Stimulated activated naive CD8-positive, alpha-beta T cell treated with anti-CD3 and anti-CD28 coated beads, Interleukin-15, amount 100 ng/mL, for 72 hours (primary cell): ENCODE results near the gene USP48.
"Not testable (repeated sequence)": the region's sequence is repeated elsewhere in the genome, so short reads cannot be mapped to it uniquely, and the experiment has no call there.

Experiments used
- ATAC-seq: fragments of 150-1000 bp; cut with Tn5 transposase; 2 replicates; pipeline ENCODE4 v1.10.0; 2021; ENCODE audit warnings: mild to moderate bottlenecking, moderate library complexity
- DNase-seq, 2 donors: peaks; one replicate each; pipeline ENCODE4 v3.0.0; 2021 to 2022
- H3K27ac Mint-ChIP-seq, 2 donors: one replicate each; pipeline ENCODE4 v1.8.0; 2022; ENCODE audit warnings: mild to moderate bottlenecking in 2 of 2, mixed read lengths in 2 of 2, moderate library complexity in 2 of 2
- H3K27me3 Mint-ChIP-seq: one replicate; pipeline ENCODE4 v1.8.0; 2022; ENCODE audit warnings: mixed read lengths
- H3K4me1 Mint-ChIP-seq: one replicate; pipeline ENCODE4 v1.8.0; 2022; ENCODE audit warnings: mild to moderate bottlenecking, mixed read lengths
- H3K4me3 Mint-ChIP-seq, 2 donors: one replicate each; pipeline ENCODE4 v1.8.0; 2022; ENCODE audit warnings: mild to moderate bottlenecking in 2 of 2, mixed read lengths in 2 of 2, moderate library complexity in 1 of 2
- H3K9me3 Mint-ChIP-seq, 2 donors: one replicate each; pipeline ENCODE4 v1.8.0; 2022; ENCODE audit warnings: mixed read lengths in 2 of 2

USP48 gene

DNA sequence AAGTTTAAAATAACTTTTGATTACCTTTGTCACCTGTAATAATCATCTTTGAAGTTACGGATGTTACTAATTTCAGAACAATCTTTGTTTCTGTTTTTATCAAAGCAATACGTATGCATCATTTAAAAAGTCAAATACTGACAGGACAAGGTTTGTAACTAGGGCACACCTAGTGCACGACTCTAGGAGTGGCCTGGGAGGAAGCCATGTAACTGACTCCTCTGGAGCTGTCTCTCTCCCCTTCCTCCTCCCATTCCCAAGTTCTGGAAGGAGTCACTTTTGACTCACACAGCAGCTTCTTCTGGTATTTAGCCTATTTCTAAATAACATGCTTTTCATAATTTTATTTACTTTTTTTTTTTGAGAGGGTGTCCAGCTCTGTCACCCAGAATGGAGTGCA lies 102.0 kb downstream of the USP48 start:
- Mint-ChIP-seq H3K4me3 (no peak overlapping the region), H3K27ac (peak overlapping the region in 1 of 2 donors; percentile 93), H3K27me3 (no peaks in the 10 kb centered on the region), H3K4me1 (no peaks in the 10 kb centered on the region), H3K9me3 (no peaks in the 10 kb centered on the region)
- ATAC-seq (no peak), DNase-seq (no peak)

DNA sequence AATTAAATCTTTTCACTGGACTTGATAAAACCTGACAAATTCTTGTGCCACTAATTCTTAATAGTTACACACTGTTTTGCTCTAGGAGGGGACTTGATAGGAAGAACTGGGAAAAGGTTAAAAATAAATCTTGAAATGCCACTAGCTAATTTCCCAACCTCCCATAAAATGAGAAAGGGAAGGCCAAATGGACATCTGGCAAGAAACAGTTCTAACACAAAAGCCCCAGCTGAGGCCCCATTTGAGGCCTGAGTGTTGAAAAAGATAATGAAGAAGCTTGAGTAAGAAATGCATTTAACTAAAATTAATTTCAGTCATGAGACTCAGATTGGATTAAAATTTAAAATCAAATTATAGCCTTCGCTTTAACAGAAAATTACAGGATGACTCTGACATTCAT lies 102.6 kb downstream of the USP48 start:
- no peaks in the 10 kb centered on the region for H3K27me3 Mint-ChIP-seq
- no peak overlapping the region for H3K27ac Mint-ChIP-seq
- no peak overlapping the region for H3K4me3 Mint-ChIP-seq
- DNase-seq (no peak), ATAC-seq (no peak)
- no peaks in the 10 kb centered on the region for H3K9me3 Mint-ChIP-seq
- no peaks in the 10 kb centered on the region for H3K4me1 Mint-ChIP-seq

DNA sequence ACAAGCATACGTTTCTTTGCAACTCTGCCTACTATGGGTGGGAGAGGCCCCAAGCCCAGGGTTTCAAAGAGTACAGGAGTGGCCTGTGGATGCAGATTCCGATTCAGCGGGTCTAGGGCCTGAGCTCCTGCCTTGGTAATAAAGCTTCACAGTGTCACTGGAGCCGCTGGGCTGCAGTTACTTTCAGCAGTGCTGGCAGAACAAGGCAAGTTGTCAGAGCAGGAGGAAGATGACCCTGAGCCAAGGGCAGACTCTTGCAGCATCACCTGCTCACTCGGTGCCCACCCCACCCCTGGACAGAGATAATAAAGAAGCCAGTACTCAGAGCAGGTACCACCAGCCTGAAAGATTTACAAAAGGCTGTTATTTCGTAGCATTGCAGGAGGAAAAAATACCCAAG lies 105.8 kb downstream of the USP48 start:
- no peak for ATAC-seq
- Mint-ChIP-seq H3K27ac (no peak overlapping the region), H3K9me3 (no peaks in the 10 kb centered on the region), H3K4me1 (no peaks in the 10 kb centered on the region), H3K27me3 (no peaks in the 10 kb centered on the region), H3K4me3 (no peak overlapping the region)
- no peak for DNase-seq

DNA sequence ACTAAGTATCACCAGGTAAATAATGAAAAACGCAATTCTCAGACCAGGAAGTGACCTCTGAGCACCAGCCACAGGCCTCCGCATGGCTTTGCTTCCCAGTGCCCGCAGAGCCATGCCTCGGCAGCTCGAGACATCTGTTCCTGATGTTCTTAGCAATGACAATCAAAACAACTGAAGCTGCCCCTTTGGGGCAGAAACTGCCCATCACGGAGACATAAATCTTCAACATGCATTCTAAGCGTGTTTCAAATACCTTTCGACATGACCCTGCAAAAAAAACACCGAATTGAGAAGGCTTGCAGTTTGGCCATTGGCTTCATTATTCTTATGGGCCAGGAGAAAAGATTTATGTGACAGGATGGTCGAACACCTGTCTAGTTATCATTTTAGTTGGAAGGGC lies 108.0 kb downstream of the USP48 start:
- ATAC-seq, result no peak
- Mint-ChIP-seq H3K27ac (no peak overlapping the region), H3K4me1 (peaks cover 9% of the 10 kb centered on the region), H3K27me3 (peaks cover 3% of the 10 kb centered on the region), H3K4me3 (no peak overlapping the region), H3K9me3 (no peaks in the 10 kb centered on the region)
- no peak for DNase-seq

DNA sequence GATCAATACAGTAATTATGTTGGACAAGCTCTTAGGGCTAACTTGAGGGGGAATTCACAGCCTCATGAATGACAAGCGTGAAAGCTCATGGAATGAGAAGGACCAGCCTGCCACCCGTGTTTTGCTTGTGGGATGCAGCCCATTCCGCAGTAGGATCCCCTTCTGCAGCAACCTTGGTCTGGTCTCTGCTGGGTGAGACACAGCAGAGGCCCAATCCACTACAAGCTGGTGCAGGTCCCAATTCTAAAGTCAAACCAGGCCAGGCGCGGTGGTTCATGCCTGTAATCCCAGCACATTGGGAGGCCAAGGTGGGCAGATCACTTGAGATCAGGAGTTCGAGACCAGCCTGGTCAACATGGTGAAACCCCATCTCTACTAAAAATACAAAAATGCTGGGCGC lies 109.1 kb downstream of the USP48 start:
- peaks cover 18% of the 10 kb centered on the region for H3K4me1 Mint-ChIP-seq
- ATAC-seq, DNase-seq, H3K4me3 Mint-ChIP-seq, H3K9me3 Mint-ChIP-seq, H3K27me3 Mint-ChIP-seq: not testable (repeated sequence)
- peak overlapping the region in 1 of 2 donors; percentile 80 for H3K27ac Mint-ChIP-seq

DNA sequence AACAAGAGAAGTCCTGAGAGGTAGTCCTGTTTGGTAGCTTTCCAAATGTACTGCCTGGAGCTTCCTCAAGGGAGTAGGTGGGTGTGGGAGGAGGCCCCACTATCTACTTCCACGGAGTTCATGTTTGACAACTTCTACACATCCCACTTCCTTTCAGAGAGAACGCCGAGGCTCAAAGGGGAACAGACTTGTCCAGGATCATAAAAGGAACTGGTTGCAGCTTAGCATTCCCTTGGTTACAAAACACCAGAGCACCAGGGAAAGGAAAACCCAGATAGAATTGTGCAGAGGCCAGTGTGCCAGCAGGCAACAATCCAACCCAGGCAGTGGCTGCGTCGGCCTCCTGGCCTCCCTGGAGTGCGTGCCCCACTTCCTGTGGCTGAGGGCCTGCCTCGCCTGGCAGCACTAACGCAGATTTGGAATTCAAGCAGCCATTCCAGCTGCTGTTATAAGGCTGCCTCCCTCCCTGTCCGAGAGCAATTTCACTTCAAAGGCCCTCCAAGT lies 109.6 kb downstream of the USP48 start:
- DNase-seq (no peak), ATAC-seq (no peak)
- H3K4me1 Mint-ChIP-seq, result peaks cover 23% of the 10 kb centered on the region
- H3K27me3 Mint-ChIP-seq, result peaks cover 15% of the 10 kb centered on the region
- H3K4me3 Mint-ChIP-seq, result no peak overlapping the region
- H3K27ac Mint-ChIP-seq, result no peak overlapping the region
- no peaks in the 10 kb centered on the region for H3K9me3 Mint-ChIP-seq

DNA sequence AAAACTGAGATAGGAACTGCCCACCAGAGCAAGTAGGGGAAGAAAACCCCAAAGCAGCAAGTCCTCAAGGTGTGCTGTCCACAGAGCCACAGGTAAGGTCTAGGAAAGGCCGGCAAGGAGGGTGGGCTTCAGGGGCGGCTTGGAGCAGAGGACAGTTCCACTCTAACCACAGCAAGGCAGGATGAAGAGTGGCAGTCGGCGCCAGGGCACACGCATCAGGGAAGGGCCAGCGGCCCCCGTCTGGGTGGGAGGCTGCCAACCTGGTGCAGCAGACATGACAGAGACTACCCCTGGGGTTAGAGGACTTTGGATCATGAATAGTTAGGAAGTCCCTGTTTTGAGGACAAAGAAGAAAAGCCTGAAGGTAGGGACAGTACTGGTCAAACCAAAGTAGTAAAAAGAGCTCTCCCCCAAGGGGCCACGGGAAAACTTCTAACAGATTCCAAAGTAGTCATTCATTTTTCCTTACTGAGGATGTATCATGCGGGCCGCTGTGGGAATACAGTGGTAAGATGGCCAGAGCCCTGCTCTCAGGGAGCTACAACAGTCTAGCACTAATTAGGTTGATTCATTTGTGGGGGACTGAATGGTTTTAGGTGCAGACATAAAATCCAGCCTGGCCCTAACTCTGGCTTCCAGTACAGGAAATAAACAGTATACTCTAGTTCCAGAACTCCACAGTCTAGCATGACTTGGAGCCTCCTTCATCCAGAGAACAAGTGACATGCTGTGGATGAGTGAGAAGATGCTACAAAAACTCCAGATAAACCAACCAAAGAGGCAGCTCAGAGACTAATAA lies 110.3 kb downstream of the USP48 start:
- peaks cover 30% of the 10 kb centered on the region for H3K4me1 Mint-ChIP-seq
- no peak overlapping the region for H3K27ac Mint-ChIP-seq
- H3K27me3 Mint-ChIP-seq, result peaks cover 21% of the 10 kb centered on the region
- ATAC-seq, result no peak
- no peak for DNase-seq
- no peak overlapping the region for H3K4me3 Mint-ChIP-seq
- H3K9me3 Mint-ChIP-seq, result no peaks in the 10 kb centered on the region

DNA sequence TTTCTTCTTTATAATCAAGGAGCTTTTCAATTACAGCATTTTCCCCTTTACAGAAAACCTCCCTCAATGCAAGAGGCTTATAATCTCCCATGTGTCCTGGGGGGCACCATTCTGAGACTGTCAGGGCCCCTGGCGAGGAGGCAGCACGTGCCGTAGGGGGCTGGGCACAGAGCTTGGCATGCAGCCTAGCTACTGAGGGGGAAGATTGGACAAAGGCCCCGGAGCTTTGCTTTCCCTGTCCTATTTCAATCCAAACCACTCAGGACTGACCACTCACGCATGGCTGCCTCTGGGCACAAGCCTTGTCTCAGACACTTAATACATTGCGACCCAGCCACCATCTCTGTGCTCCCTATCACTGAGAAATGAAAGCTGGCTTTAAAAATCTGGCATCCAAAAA lies 111.0 kb downstream of the USP48 start:
- Mint-ChIP-seq H3K4me1 (peaks cover 32% of the 10 kb centered on the region), H3K27ac (peak overlapping the region in 1 of 2 donors; percentile 10), H3K4me3 (no peak overlapping the region), H3K9me3 (no peaks in the 10 kb centered on the region), H3K27me3 (peaks cover 29% of the 10 kb centered on the region)
- DNase-seq (no peak), ATAC-seq (no peak)

DNA sequence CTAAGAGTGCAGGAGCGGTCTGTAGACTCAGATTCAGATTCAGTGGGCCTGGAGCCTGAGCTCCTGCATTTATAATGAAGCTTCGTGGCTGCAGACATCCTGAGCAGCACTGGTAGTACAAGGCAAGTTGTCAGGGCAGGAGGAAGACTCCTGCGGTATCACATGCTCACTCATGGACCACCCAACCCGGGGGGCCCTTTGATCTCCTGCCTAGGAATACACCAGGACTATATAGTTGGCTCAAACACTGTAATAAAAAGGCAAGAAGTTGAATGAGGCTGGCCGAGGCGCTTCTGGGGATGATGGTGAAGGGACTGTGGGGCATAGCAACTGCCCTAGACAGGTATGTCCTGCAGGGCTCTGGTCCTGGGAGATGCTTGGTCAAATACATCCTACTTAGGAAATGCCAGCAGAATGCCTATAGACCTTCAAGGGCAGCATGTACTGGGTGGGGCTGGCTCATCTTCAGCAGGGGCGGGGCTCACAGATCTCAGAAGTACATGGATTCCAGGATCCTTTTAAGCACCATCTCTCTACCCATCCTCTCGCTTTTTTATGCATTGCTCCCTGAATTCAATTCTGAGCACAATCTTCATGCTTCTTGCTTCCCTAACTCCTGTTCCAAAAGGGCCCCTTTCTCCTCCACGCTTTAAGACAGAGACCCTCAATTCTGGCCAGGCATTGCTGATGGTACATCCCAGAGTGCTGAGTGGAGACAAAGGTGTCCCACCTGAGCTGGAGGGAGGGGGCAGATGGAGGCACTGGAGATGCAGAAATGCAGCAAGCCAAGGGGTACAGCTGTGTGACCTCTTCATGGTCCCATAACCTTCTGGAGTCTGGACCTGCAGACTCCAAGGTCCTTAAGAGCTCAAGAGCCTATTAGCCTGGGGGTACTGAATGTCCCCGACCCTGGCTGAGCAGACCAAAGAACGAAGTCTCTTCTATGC lies 111.7 kb downstream of the USP48 start:
- peaks cover 36% of the 10 kb centered on the region for H3K27me3 Mint-ChIP-seq
- H3K9me3 Mint-ChIP-seq, result no peaks in the 10 kb centered on the region
- H3K4me3 Mint-ChIP-seq, result no peak overlapping the region
- H3K27ac Mint-ChIP-seq, result peak overlapping the region in 1 of 2 donors; percentile 19
- H3K4me1 Mint-ChIP-seq, result peaks cover 39% of the 10 kb centered on the region
- DNase-seq, result no peak
- ATAC-seq, result no peak

DNA sequence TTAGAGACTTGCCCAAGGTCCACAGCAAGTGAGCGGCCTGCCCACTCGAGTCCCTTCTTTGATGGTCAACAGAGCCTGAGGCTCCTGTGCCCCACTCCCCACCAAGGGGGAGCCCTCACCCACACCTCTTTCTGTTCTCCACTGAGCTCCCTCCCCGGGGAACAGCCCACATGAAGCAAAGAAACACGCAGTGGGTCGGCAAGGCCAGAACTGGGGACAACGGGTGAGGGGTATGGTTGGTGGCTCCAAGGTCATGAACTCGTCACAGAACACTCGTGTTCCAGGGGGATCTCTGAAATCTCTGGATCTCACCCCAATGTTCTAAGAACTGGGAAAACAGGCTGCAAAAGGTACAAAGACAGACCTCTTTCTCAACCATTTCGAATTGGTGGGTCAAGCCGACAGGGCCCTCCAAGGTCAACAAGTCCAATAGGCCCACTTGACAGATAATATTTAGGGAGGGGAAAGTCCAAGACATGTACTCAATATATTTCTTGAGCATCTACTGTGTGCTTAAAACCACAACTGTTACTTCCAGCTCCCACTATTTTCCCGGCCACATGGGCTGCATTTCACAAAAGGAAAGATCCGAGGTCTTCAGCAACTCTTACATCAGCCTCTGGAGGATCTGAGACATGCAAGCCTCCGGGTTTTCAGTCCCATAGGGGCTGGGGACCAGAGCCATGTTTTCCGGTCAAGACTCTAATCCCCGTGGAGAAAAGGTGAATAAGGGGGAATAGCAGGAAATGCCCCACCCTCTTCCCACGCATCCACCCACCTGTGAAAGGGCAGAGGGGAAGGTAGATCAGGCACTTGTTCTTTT lies 112.7 kb downstream of the USP48 start:
- Mint-ChIP-seq H3K4me1 (peaks cover 47% of the 10 kb centered on the region), H3K27ac (no peak overlapping the region), H3K4me3 (peak overlapping the region; percentile 21 to 62), H3K9me3 (no peaks in the 10 kb centered on the region), H3K27me3 (peaks cover 45% of the 10 kb centered on the region)
- no peak for ATAC-seq
- DNase-seq, result no peak

DNA sequence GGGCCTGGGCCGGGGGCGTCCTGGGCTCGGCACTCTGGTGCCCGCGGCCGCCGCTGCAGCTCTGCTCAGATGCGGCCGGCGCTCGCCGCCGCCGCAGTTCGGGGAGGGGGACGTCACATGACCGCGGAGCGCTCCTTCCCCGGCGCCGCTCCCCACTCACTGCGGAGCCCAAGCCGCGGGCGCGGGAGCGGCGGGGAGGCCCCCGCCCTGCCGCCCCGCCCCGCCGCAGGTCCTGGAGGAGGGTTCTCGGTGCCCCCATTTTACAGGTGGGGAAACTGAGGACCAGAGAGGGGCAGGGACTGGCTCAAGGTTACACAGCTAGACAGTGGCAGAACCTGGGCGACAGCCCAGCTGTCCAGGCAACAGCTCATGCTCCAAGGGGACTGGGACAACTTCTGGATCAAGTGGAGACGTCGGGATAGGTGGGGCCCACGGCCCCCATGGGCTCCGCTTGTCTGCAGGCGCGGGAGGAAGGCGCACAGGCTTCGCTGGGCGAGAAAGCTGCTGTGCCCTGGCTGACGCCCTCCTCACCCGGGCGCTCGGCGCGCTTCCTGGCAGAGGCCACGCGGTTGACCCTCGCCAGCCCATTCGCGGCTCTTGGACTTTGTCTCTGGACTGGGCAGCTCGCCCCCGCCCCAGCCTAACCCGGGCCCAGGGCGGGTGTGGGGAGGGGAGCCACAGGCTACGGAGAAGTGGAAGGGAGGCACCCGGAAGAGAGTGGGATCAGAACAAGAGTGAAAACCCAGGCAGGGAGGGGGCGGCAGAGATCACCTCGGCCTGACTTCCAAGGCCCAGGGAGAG lies 113.5 kb downstream of the USP48 start, which contains the start of gene RAP1GAP:
RAP1GAP (minus strand) TSS at position 100 of the 801 bp plus-strand sequence. CDS start 49,325 bp downstream, outside the sequence.
- peak within 1 kb of the TSS in 1 of 2 donors; percentile 95 for H3K27ac Mint-ChIP-seq
- H3K27me3 Mint-ChIP-seq, result peaks cover 54% of the 10 kb centered on the region
- H3K4me3 Mint-ChIP-seq, result peak within 1 kb of the TSS; percentile 62 to 79
- peaks cover 49% of the 10 kb centered on the region for H3K4me1 Mint-ChIP-seq
- no peaks in the 10 kb centered on the region for H3K9me3 Mint-ChIP-seq
- ATAC-seq (peak; percentile 65), DNase-seq (no peak)

DNA sequence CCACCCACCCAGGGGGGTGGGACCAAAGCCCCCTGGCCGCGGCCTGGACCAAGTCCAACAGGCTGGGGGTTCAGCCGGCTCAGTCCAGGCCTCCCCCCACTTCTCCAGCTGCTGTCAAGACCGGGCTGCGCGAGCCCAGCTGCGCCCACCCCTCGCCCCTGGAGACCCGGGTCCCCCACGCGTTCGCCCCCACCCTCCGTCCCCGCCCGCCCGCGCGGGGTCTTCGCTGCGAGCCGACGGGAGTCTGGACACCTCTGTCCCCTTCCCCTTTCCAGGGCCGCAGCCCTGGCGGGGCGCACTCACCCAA lies 114.0 kb downstream of the USP48 start:
- Mint-ChIP-seq H3K27ac (no peak overlapping the region), H3K4me3 (peak overlapping the region; percentile 62 to 79), H3K27me3 (peaks cover 59% of the 10 kb centered on the region), H3K9me3 (no peaks in the 10 kb centered on the region), H3K4me1 (peaks cover 55% of the 10 kb centered on the region)
- no peak for DNase-seq
- ATAC-seq, result peak; percentile 8

DNA sequence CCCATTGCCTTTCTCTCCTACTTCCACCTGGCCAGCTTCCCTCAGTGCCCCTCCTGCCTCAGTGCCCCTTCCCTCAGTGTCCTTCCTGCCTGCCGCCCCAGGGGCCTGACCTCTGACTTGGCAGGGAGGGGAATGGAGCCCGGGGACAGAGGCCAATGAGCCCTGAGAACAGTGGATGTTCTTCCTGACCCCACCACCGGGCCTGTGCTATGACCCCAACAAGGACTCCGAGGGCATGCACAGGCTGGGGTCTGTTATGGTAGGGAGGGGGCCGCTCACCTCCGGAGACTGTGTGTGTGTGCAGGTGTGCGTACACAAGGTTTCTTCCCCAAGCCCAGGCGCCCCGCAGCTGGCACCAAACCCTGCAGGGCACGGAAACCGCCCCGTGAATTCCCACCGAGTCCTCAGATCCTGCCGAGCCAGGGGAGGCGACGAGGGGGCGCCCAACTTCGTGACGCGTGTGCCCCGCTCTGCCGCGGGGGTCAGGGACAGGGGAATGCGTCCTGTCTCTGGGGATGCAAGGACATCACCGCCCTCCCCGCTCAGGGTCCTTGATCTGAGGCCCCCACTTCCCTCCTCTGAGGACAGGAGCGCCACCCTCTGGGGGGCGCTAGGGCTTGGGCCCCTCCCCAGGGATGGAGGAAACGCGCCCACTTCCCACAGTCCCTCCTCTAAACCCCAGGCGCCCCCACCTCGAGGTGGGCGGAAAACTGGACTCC lies 114.6 kb downstream of the USP48 start:
- Mint-ChIP-seq H3K27ac (peak overlapping the region in 1 of 2 donors; percentile 95), H3K27me3 (peaks cover 64% of the 10 kb centered on the region), H3K4me1 (peaks cover 59% of the 10 kb centered on the region), H3K9me3 (no peaks in the 10 kb centered on the region), H3K4me3 (peak overlapping the region in 1 of 2 donors; percentile 64)
- DNase-seq, result no peak
- ATAC-seq, result no peak
